ENCODE measurements around the gene TIGD3.

- TF ChIP-seq GABPA (IDR thresholded peaks at IDR 0.05 in 1 of 2, conservative IDR thresholded peaks at IDR 0.05 in 1 of 2) (no peak), CTCF (IDR thresholded peaks at IDR 0.05; ENCODE audit: low read depth, low read length, missing input control) (no peak)
These were observed 46.7 kb downstream of the TIGD3 start for GRCh38 chr11:65401073-65401802.

Measured in liver (tissue), 3 donors.